Activated CD4-positive, CD25-positive, alpha-beta regulatory T cell treated with anti-CD3 and anti-CD28 coated beads, Interleukin-2, amount 50 U/mL, for 24 hours (primary cell): ENCODE results near the gene SLC12A8.

Experiments
- ATAC-seq, 2 donors: fragments of 150-1000 bp; cut with Tn5 transposase; one replicate each; pipeline ENCODE4 v1.10.0; 2021; ENCODE audit warnings: mild to moderate bottlenecking in 1 of 2, moderate library complexity in 1 of 2

The SLC12A8 gene

GRCh38 chr3:125052624-125053303 lies 159.8 kb downstream of the SLC12A8 start:
- ATAC-seq: no peak

- peak; percentile 45 to 57 for ATAC-seq
Observed at GRCh38 chr3:125051715-125052581, 160.6 kb downstream of the SLC12A8 start.

GRCh38 chr3:125051205-125051604 lies 161.3 kb downstream of the SLC12A8 start:
- ATAC-seq: no peak

GRCh38 chr3:125050488-125051090 lies 162.0 kb downstream of the SLC12A8 start:
- no peak for ATAC-seq

- no peak for ATAC-seq
Observed at GRCh38 chr3:125048282-125048681, 164.3 kb downstream of the SLC12A8 start.

GRCh38 chr3:125045965-125046364 lies 166.6 kb downstream of the SLC12A8 start:
- ATAC-seq: no peak

GRCh38 chr3:125045194-125045593 lies 167.4 kb downstream of the SLC12A8 start:
- no peak for ATAC-seq

- ATAC-seq: no peak
Observed at GRCh38 chr3:125043599-125044151, 168.9 kb downstream of the SLC12A8 start.

- no peak for ATAC-seq
Observed at GRCh38 chr3:125042725-125043406, 169.7 kb downstream of the SLC12A8 start.

GRCh38 chr3:125039131-125040100 lies 173.1 kb downstream of the SLC12A8 start:
- ATAC-seq: no peak

GRCh38 chr3:125037498-125038150 lies 174.9 kb downstream of the SLC12A8 start:
- no peak for ATAC-seq

- peak; percentile 95 to 96 for ATAC-seq
Observed at GRCh38 chr3:125035217-125035616, 177.3 kb downstream of the SLC12A8 start.

GRCh38 chr3:125033616-125034015 lies 178.9 kb downstream of the SLC12A8 start:
- ATAC-seq: no peak

- ATAC-seq: no peak
Observed at GRCh38 chr3:125033135-125033534, 179.4 kb downstream of the SLC12A8 start.

GRCh38 chr3:125032683-125033082 lies 179.9 kb downstream of the SLC12A8 start:
- no peak for ATAC-seq
